GM12878 (cell line): Measurements from ENCODE around the gene SLX4. TPM values are rescaled to one million over a fixed set of nuclear protein-coding genes. Genes with fewer than 3 reads are reported as not detected.

Experiments used
- ATAC-seq: fragments of 200-7000 bp; cut with Tn5 transposase; 3 replicates; pipeline ENCODE4 v1.9.1; 2020; ENCODE audit warnings: mild to moderate bottlenecking, moderate library complexity
- BruUV-seq: library from RNA; stranded (reverse); fragments of 400-500 nt; replicated peaks from 2 replicates; lab custom pipeline; 2021; lab: Mats Ljungman, UMichigan
- CTCF ChIA-PET: fragments of 300-600 bp; sonication (Branson Sonifier 250); formaldehyde crosslinking; extraction: SDS; loops from one replicate; lab custom pipeline; 2021; ENCODE audit warnings: inconsistent platforms; lab: Yijun Ruan, JAX
- POLR2A ChIA-PET: fragments of 350-600 bp; formaldehyde crosslinking; extraction: SDS; loops from one replicate; lab custom pipeline; 2021; ENCODE audit warnings: inconsistent platforms; lab: Charles Lee
- RAD21 ChIA-PET: fragments of 300-600 bp; sonication (Branson Sonifier 250); formaldehyde crosslinking; loops from one replicate; lab custom pipeline; 2023; ENCODE audit warnings: antibody characterized with exemption; ENCODE audit not compliant: unreplicated experiment; lab: Charles Lee
- SMC1A ChIA-PET: fragments of 300-600 bp; sonication (Branson Sonifier 250); formaldehyde crosslinking; loops from one replicate; lab custom pipeline; 2023; ENCODE audit not compliant: unreplicated experiment, uncharacterized antibody; lab: Charles Lee
- DNase-seq: peaks from one replicate; pipeline ENCODE4 v3.0.0-alpha.2; 2011; ENCODE audit warnings: low read depth, low spot score
- FAIRE-seq: peaks from 3 replicates; lab custom pipeline; 2011; peaks lifted over from hg19 to GRCh38; lab: Jason Lieb, UNC
- H2AFZ ChIP-seq: 2 replicates; pipeline ENCODE4 v1.6.0; 2011; ENCODE audit warnings: low read depth, low read length, control low read depth; ENCODE audit not compliant: control insufficient read depth
- H3K27ac ChIP-seq: 2 replicates; pipeline ENCODE4 v1.5.1; 2011; ENCODE audit warnings: control low read depth; ENCODE audit not compliant: control insufficient read depth, insufficient read depth
- H3K27me3 ChIP-seq, 2 experiments: replicated peaks in 1 of 2; 2 replicates each; pipeline versions ENCODE4 v1.6.0 to v1.6.1; 2011; ENCODE audit warnings: low read length in 1 of 2; ENCODE audit not compliant: control insufficient read depth in 2 of 2, insufficient read depth in 2 of 2
- H3K36me3 ChIP-seq, 2 experiments: 2 replicates each; pipeline ENCODE4 v1.5.1; 2011; ENCODE audit warnings: low read length in 1 of 2; ENCODE audit not compliant: control insufficient read depth in 2 of 2, insufficient read depth in 2 of 2
- H3K4me1 ChIP-seq: 2 replicates; pipeline ENCODE4 v1.6.1; 2011; ENCODE audit warnings: mild to moderate bottlenecking, low read length, moderate library complexity, mixed read lengths; ENCODE audit not compliant: control insufficient read depth, insufficient read depth
- H3K4me2 ChIP-seq: 2 replicates; pipeline ENCODE4 v1.6.0; 2011; ENCODE audit warnings: control low read depth; ENCODE audit not compliant: control insufficient read depth, insufficient read depth
- H3K4me3 ChIP-seq: fragments of 200-600 bp; sonication (generic); 2 replicates; pipeline ENCODE4 v1.5.1; 2016
- H3K79me2 ChIP-seq: 2 replicates; pipeline ENCODE4 v1.6.0; 2011; ENCODE audit warnings: low read length; ENCODE audit not compliant: control insufficient read depth, insufficient read depth
- H3K9ac ChIP-seq: 2 replicates; pipeline ENCODE4 v1.8.0; 2011; ENCODE audit warnings: low read length, control low read depth, mixed read lengths; ENCODE audit not compliant: control insufficient read depth, insufficient read depth
- H3K9me3 ChIP-seq: replicated peaks from 3 replicates; pipeline ENCODE4 v1.5.1; 2011; ENCODE audit warnings: mild to moderate bottlenecking, low read length; ENCODE audit not compliant: control insufficient read depth, insufficient read depth
- H4K20me1 ChIP-seq: 2 replicates; pipeline ENCODE4 v1.6.0; 2011; ENCODE audit not compliant: control insufficient read depth, insufficient read depth
- CHD2 ChIP-seq: IDR thresholded peaks from 2 replicates; pipeline ENCODE4 v1.6.1; 2011; ENCODE audit warnings: low read depth, low read length, improper control_type of control experiment, borderline replicate concordance
- EP300 ChIP-seq, 2 experiments: fragments of 150-350 bp in 1 of 2; IDR thresholded peaks; 2 replicates each; pipeline ENCODE4 v1.6.1; 2011 to 2012; ENCODE audit warnings: low read depth in 2 of 2, low read length in 2 of 2, borderline replicate concordance in 1 of 2, improper control_type of control experiment in 1 of 2, inconsistent platforms in 1 of 2; ENCODE audit not compliant: control insufficient read depth in 1 of 2
- MEF2B ChIP-seq: fragments of 450-650 bp; IDR thresholded peaks from 2 replicates; pipeline ENCODE4 v1.6.1; 2018; ENCODE audit warnings: mild to moderate bottlenecking, moderate library complexity; ENCODE audit not compliant: partially characterized antibody, poor library complexity, severe bottlenecking
- MYB ChIP-seq: fragments of 150-350 bp; IDR thresholded peaks from 2 replicates; pipeline ENCODE4 v1.6.1; 2014; ENCODE audit warnings: mild to moderate bottlenecking, low read depth, low read length, borderline replicate concordance
- NR2F1 ChIP-seq: fragments of 450-650 bp; conservative IDR thresholded peaks from 2 replicates; pipeline ENCODE4 v1.6.1; 2017; ENCODE audit warnings: mild to moderate bottlenecking
- POLR2A ChIP-seq: IDR thresholded peaks from 2 replicates; pipeline ENCODE4 v1.6.1; 2011; ENCODE audit warnings: low read depth, mild to moderate bottlenecking, low read length
- SREBF1 ChIP-seq: IDR thresholded peaks from 2 replicates; pipeline ENCODE4 v1.6.1; 2012; ENCODE audit warnings: mild to moderate bottlenecking, low read length
- SUZ12 ChIP-seq: fragments of 200-600 bp; sonication (generic); IDR thresholded peaks from one replicate; pipeline ENCODE4 v1.6.1; 2018; ENCODE audit warnings: antibody characterized with exemption, mild to moderate bottlenecking; ENCODE audit not compliant: unreplicated experiment
- YBX1 ChIP-seq: fragments of 450-650 bp; IDR thresholded peaks from 2 replicates; pipeline ENCODE4 v1.6.1; 2016; ENCODE audit warnings: antibody characterized with exemption
- WGBS: methylation state at CpG from one replicate; pipeline ENCODE4 v1.1.6; 2016; ENCODE audit warnings: low lambda C conversion rate; ENCODE audit not compliant: insufficient replicate concordance, insufficient coverage; ENCODE audit errors: missing lambda C conversion rate; 5-methylcytosine and 5-hydroxymethylcytosine counted together
- in situ Hi-C: fragments of 300-500 bp; cut with MboI; formaldehyde crosslinking; loops from 9 replicates; pipeline ENCODE4 v1.14.3; 2018; ENCODE audit warnings: mixed read lengths
- intact Hi-C: fragments of 100-400 bp; cut with micrococcal nuclease; formaldehyde crosslinking; loops from one replicate; pipeline ENCODE4 v1.14.2; 2022; ENCODE audit not compliant: unreplicated experiment
- polyA plus RNA-seq, 11 experiments: library from polyadenylated mRNA; depleted of rRNA in 4 of 11; unstranded in 6 of 11; stranded (reverse) in 5 of 11; fragments of >200 nt; fragmentation: Nextera tagmentation in 4 of 11; fragmentation: Illumina TruSeq in 1 of 11; extraction: Ambion mirVana in 4 of 11; extraction: Trizol in 1 of 11; gene quantifications; 1 replicate in 1 of 11; 2 replicates in 10 of 11; pipeline versions ENCODE4 v1.2.1 to v1.2.3, GENCODE V29; 2011 to 2016; ENCODE audit warnings: inconsistent platforms in 2 of 11, missing spikeins in 2 of 11, low read depth in 1 of 11
- total RNA-seq, 4 experiments: library from RNA; depleted of rRNA in 3 of 4; stranded (reverse); fragments of >200 nt in 3 of 4; fragmentation: Illumina TruSeq in 1 of 4; extraction: Trizol in 1 of 4; gene quantifications; 2 replicates each; pipeline versions ENCODE4 v1.2.1 to v1.2.3, GENCODE V29; 2013 to 2021
- TF ChIP-seq, protein P1 (sequence below): fragments of 450-650 bp; IDR thresholded peaks from 2 replicates; pipeline ENCODE4 v1.6.1; 2017; ENCODE audit warnings: mild to moderate bottlenecking, moderate library complexity

SLX4 gene
- total and polyA plus RNA-seq, 10 of the 15 experiments (the other 5 are each of a cell fraction or from before 2014, with no cell fraction given) = 0.18 to 12.3 (median 4.8) TPM

DNA sequence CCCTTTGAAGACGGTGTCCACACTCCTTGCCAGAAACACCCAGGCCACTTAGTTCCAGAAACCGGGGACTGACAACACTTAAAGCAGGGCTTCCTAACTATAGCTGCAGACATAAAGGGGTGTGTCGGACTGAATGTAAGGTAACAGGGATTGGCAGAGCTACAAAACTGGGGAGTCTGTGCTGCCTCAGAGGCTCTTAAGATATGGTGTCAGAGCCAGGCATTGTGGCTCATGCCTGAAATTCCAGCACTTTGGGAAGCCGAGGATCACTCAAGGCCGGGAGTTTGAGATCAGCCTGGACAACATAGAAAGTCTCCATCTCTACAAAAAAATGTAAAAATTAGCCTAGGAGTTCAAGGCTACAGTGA lies 20.0 kb downstream of the SLX4 start:
- H3K9me3 ChIP-seq = no peaks in the 10 kb centered on the region
- RAD21 ChIA-PET = no interaction called here
- no peaks in the 10 kb centered on the region for H3K79me2 ChIP-seq
- no peak overlapping the region for H3K4me3 ChIP-seq
- no peak overlapping the region for H3K4me2 ChIP-seq
- TF ChIP-seq CHD2 (no peak), POLR2A (no peak), EP300 (IDR thresholded peaks at IDR 0.05; ENCODE audit: borderline replicate concordance in 1 of 2, control insufficient read depth in 1 of 2, low read depth in 2 of 2, low read length in 2 of 2) (no peak), MEF2B (no peak)
- TF ChIP-seq, all 136 proteins: peak for 0
- ATAC-seq (no peak), DNase-seq (no peak), FAIRE-seq (no peak)
- Histone ChIP-seq H4K20me1 (no peaks in the 10 kb centered on the region), H3K27me3 (no peaks in the 10 kb centered on the region), H3K9ac (no peak overlapping the region), H3K4me1 (peaks cover 11% of the 10 kb centered on the region), H3K27ac (no peak overlapping the region), H3K36me3 (peaks cover 0 to 3% of the 10 kb centered on the region in 2 experiments; a peak in 1 of 4 replicates), H2AFZ (no peak overlapping the region)
- CTCF ChIA-PET = no interaction called here
- in situ Hi-C loops = no loop called here
- WGBS = 99% methylated on average over 5 of the region's 5 CpGs
- POLR2A ChIA-PET = no interaction called here
- intact Hi-C loops = no loop called here
- SMC1A ChIA-PET = no interaction called here
- BruUV-seq = no TSS peak

DNA sequence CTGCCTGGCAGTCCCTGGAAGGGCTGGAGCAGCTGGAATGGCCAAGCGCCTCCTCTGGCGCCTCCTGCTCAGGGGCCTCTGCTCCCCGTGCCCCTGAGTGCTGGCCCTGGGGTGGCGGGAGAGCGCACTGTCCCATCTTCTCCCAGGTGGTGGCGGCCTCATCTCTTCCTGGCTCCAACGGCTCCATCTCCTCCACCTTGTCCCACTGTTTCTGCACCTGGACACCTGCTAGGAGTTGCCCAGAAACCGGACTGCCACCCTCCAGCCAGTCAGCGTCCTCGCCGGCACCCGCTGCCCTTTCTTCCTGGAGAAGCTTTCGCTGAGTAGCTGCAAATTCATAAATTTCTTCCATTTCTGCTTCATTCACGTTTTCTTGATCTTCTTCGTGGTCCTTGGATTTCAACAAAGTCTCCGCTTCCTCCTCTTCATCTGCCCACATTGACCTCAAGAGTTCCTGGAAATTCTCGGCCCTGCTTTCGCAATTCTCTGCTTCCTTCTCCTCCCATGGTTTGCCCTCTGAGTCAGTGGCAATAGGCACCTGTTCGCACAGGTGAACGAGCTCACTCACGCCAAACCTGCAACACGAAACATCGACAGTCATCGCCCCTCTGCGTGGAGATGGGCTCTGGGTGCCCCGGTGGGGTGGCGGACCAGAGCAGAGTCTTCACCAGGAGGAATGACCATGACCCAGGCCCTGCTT lies 20.5 kb downstream of the SLX4 start:
- 96% methylated on average over 27 of the region's 27 CpGs for WGBS
- DNase-seq (no peak), FAIRE-seq (no peak), ATAC-seq (no peak)
- CTCF ChIA-PET = no interaction called here
- no peak overlapping the region for H3K4me2 ChIP-seq
- no peaks in the 10 kb centered on the region for H4K20me1 ChIP-seq
- peaks cover 11% of the 10 kb centered on the region for H3K4me1 ChIP-seq
- no peaks in the 10 kb centered on the region for H3K27me3 ChIP-seq
- H2AFZ ChIP-seq = no peak overlapping the region
- H3K27ac ChIP-seq = no peak overlapping the region
- POLR2A ChIA-PET = interaction anchor here (0.9 kb wide), 1 partner anchor 19 kb away, joined by 4 read pairs; no protein-coding TSS in a partner anchor
- peaks cover 0 to 3% of the 10 kb centered on the region in 2 experiments; a peak in 1 of 4 replicates for H3K36me3 ChIP-seq
- TF ChIP-seq YBX1 (no peak), NR2F1 (no peak), MYB (no peak), SREBF1 (no peak), SUZ12 (no peak)
- TF ChIP-seq, protein P1, sequence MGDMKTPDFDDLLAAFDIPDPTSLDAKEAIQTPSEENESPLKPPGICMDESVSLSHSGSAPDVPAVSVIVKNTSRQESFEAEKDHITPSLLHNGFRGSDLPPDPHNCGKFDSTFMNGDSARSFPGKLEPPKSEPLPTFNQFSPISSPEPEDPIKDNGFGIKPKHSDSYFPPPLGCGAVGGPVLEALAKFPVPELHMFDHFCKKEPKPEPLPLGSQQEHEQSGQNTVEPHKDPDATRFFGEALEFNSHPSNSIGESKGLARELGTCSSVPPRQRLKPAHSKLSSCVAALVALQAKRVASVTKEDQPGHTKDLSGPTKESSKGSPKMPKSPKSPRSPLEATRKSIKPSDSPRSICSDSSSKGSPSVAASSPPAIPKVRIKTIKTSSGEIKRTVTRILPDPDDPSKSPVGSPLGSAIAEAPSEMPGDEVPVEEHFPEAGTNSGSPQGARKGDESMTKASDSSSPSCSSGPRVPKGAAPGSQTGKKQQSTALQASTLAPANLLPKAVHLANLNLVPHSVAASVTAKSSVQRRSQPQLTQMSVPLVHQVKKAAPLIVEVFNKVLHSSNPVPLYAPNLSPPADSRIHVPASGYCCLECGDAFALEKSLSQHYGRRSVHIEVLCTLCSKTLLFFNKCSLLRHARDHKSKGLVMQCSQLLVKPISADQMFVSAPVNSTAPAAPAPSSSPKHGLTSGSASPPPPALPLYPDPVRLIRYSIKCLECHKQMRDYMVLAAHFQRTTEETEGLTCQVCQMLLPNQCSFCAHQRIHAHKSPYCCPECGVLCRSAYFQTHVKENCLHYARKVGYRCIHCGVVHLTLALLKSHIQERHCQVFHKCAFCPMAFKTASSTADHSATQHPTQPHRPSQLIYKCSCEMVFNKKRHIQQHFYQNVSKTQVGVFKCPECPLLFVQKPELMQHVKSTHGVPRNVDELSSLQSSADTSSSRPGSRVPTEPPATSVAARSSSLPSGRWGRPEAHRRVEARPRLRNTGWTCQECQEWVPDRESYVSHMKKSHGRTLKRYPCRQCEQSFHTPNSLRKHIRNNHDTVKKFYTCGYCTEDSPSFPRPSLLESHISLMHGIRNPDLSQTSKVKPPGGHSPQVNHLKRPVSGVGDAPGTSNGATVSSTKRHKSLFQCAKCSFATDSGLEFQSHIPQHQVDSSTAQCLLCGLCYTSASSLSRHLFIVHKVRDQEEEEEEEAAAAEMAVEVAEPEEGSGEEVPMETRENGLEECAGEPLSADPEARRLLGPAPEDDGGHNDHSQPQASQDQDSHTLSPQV = no peak
- H3K79me2 ChIP-seq = no peaks in the 10 kb centered on the region
- H3K4me3 ChIP-seq = no peak overlapping the region
- in situ Hi-C loops = no loop called here
- intact Hi-C loops = no loop called here
- H3K9me3 ChIP-seq = no peaks in the 10 kb centered on the region
- SMC1A ChIA-PET = interaction anchor here (2.0 kb wide), 1 partner anchor 17 kb away, joined by 5 read pairs; no protein-coding TSS in a partner anchor
- no peak overlapping the region for H3K9ac ChIP-seq
- TSS peak; percentile 58 for BruUV-seq
- RAD21 ChIA-PET = no interaction called here
